Measurements from ENCODE around the gene PCDHA11.
"Not testable (repeated sequence)": the region's sequence is repeated elsewhere in the genome, so short reads cannot be mapped to it uniquely, and the experiment has no call there.

Gene PCDHA11

GRCh38 chr5:140849831-140850634 is 18.7 kb upstream of the PCDHA11 start:
- DNase-seq: not testable (repeated sequence)

GRCh38 chr5:140855772-140856674 is 12.7 kb upstream of the PCDHA11 start, which contains the start of gene PCDHA10:
Gene PCDHA10, plus strand, starts transcription at chr5:140855897. Its CDS starts 152 bp downstream, at chr5:140856049.
- no peak for DNase-seq

- no peak for DNase-seq
Observed at GRCh38 chr5:140857177-140857986, 11.4 kb upstream of the PCDHA11 start.

GRCh38 chr5:140857987-140858240 is 10.8 kb upstream of the PCDHA11 start:
- DNase-seq: no peak

- DNase-seq: no peak
Observed at GRCh38 chr5:140862441-140863295, 6.1 kb upstream of the PCDHA11 start.

GRCh38 chr5:140869555-140869886 is 764 bp downstream of the PCDHA11 start:
- no peak for DNase-seq

- DNase-seq: no peak
Observed at GRCh38 chr5:140870221-140871201, 1.8 kb downstream of the PCDHA11 start.

- DNase-seq: no peak
Observed at GRCh38 chr5:140875085-140876065, 6.6 kb downstream of the PCDHA11 start, which contains the start of gene PCDHA12. Gene PCDHA12, plus strand, starts transcription at chr5:140875308. Its CDS starts 165 bp downstream, at chr5:140875473.

GRCh38 chr5:140876541-140877261 is 7.9 kb downstream of the PCDHA11 start:
- not testable (repeated sequence) for DNase-seq

GRCh38 chr5:140877262-140877581 is 8.5 kb downstream of the PCDHA11 start:
- DNase-seq: no peak

GRCh38 chr5:140881889-140882590 is 13.3 kb downstream of the PCDHA11 start, which contains the start of gene PCDHA13:
Gene PCDHA13, plus strand, starts transcription at chr5:140882124. Its CDS starts 145 bp downstream, at chr5:140882269.
- no peak for DNase-seq

GRCh38 chr5:140882591-140882899 is 13.8 kb downstream of the PCDHA11 start:
- DNase-seq: no peak

- no peak for DNase-seq
Observed at GRCh38 chr5:140883373-140883772, 14.6 kb downstream of the PCDHA11 start.

- no peak for DNase-seq
Observed at GRCh38 chr5:140883927-140884697, 15.4 kb downstream of the PCDHA11 start.

- DNase-seq: no peak
Observed at GRCh38 chr5:140916325-140916724, 47.6 kb downstream of the PCDHA11 start.

Measured in stimulated activated CD4-positive, alpha-beta T cell treated with anti-CD3 and anti-CD28 coated beads, Interleukin-4, amount 100 ng/mL, for 4 hours (primary cell).